GM12864 (cell line): ENCODE data around the gene ST6GALNAC5.
"Not testable (repeated sequence)": the region's sequence is repeated elsewhere in the genome, so short reads cannot be mapped to it uniquely, and the experiment has no call there.

Experiments used
- DNase-seq: peaks from one replicate; pipeline ENCODE4 v3.0.0-alpha.2; 2011; ENCODE audit warnings: low read depth
- H3K4me3 ChIP-seq: 2 replicates; pipeline ENCODE4 v1.5.1; 2011; ENCODE audit warnings: mild to moderate bottlenecking, low read depth, low read length, control low read depth
- CTCF ChIP-seq: IDR thresholded peaks from 2 replicates; pipeline ENCODE4 v1.5.1; 2011; ENCODE audit warnings: low read depth, mild to moderate bottlenecking, moderate library complexity, low read length, control low read depth, inconsistent platforms; ENCODE audit errors: missing control alignments

ST6GALNAC5 gene

GRCh38 chr1:76958828-76959227 lies 91.5 kb downstream of the ST6GALNAC5 start:
- no peak for DNase-seq
- no peak for TF ChIP-seq CTCF

GRCh38 chr1:76959556-76959955 lies 92.3 kb downstream of the ST6GALNAC5 start:
- no peak for TF ChIP-seq CTCF
- no peak for DNase-seq

More at GRCh38 chr1:76958828-76959227, 91.5 kb downstream of the ST6GALNAC5 start:
- no peak overlapping the region for H3K4me3 ChIP-seq

GRCh38 chr1:76961181-76961819 lies 94.0 kb downstream of the ST6GALNAC5 start:
- no peak for TF ChIP-seq CTCF
- no peak overlapping the region for H3K4me3 ChIP-seq
- DNase-seq, result no peak

More at GRCh38 chr1:76959556-76959955, 92.3 kb downstream of the ST6GALNAC5 start:
- H3K4me3 ChIP-seq, result no peak overlapping the region

GRCh38 chr1:76961820-76962207 lies 94.5 kb downstream of the ST6GALNAC5 start:
- no peak overlapping the region for H3K4me3 ChIP-seq
- DNase-seq, result no peak
- no peak for TF ChIP-seq CTCF

- DNase-seq, H3K4me3 ChIP-seq: not testable (repeated sequence)
Measured at GRCh38 chr1:76981267-76981666, 114.0 kb downstream of the ST6GALNAC5 start.

GRCh38 chr1:76989976-76990375 lies 122.7 kb downstream of the ST6GALNAC5 start:
- DNase-seq, result no peak
- H3K4me3 ChIP-seq, result no peak overlapping the region
- TF ChIP-seq CTCF, result no peak

- no peak for TF ChIP-seq CTCF
- H3K4me3 ChIP-seq, result no peak overlapping the region
- DNase-seq, result no peak
Measured at GRCh38 chr1:76993036-76993435, 125.8 kb downstream of the ST6GALNAC5 start.
